NCI-H524 (cell line): Measurements from ENCODE around the gene PCNT.

Source experiments
- DNase-seq, 2 experiments: peaks; one replicate each; lab custom pipeline; 2025; lab: John Stamatoyannopoulos, UW

Gene PCNT

DNA sequence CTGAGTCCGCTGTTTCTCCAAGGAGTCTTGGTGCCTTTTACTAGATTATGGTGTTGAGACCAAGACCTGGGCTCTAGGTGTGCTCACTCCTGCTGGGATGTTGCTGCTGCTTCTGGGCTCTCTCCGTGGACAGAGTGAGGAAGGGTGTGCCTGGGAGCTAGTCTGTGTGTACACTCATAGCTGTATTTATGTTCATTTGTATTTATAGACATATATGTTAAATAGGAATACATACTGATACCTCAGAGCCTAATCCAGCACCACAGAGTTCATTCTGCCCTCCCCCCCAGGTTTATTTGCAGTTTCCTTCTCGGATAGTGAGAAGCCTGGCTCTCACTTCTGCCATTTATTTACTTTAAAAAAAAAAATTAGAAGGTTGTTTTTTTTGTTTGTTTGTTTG, 12.6 kb downstream of the PCNT start:
- DNase-seq = no peak

DNA sequence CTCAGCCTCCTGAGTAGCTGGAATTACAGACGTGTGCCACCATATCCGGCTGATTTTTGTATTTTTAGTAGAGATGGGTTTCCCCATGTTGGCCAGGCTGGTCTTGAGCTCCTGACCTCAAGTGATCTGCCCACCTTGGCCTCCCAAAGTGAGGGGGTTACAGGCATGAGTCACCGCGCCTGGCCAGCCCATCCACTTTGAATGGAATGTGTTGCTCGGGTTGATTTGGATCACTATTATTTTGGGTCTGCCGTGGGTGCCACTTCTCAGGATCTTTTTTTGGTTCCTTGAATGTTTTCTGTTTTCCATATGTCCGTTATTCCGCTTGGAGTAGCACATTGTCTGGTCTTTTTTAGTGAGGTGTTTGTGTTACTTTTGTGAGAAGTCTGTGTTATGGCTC, 17.0 kb downstream of the PCNT start:
- no peak for DNase-seq

DNA sequence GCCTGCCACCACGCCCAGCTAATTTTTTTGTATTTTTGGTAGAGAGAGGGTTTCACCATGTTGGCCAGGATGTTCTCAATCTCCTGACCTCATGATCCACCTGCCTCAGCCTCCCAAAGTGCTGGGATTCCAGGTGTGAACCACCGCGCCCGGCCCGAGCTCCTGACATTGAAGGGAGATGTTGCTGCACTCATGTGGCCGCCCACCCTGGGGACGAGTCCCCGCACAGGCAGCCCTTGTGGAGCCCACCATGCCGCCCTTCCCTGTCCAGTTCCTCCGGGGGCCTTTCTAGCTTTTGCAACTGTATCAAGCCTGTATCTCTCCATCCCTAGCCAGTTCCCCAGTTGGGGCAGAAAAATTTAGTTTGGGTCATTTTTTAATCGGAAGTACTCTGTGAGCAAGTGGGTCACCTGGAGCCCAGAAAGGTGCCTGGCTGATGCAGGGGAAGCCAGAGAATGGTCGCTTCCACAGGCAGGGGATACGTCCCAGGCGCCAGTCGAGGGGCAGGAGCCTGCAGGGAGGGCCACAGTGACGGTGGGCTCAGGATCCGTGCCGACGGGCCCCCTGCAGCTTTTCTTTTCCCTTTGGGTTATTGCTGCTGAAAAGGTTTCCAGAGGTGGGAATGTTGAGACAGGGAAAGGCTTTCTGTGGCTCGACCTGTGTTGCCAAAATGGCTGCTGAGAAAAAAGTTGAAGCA, 20.4 kb downstream of the PCNT start:
- no peak for DNase-seq

DNA sequence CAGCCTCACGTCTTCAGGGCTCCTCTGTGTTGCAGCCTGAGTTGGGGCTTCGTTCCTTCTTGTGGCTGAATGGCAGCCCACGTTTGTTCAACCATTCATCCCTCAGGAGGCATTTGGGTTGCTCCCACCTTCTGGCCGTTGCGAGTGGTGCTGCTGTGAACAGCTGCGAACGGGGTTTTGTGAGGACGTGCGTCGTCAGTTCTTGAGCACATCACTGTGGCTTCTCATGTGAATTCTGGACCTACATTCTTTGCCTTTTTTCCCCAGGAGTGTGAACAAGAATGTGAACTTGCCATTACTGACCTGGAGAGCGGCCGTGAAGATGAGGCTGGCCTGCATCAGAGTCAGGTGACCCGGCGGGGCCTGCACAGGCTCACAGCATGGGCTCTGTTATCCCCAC, 21.9 kb downstream of the PCNT start:
- no peak for DNase-seq

DNA sequence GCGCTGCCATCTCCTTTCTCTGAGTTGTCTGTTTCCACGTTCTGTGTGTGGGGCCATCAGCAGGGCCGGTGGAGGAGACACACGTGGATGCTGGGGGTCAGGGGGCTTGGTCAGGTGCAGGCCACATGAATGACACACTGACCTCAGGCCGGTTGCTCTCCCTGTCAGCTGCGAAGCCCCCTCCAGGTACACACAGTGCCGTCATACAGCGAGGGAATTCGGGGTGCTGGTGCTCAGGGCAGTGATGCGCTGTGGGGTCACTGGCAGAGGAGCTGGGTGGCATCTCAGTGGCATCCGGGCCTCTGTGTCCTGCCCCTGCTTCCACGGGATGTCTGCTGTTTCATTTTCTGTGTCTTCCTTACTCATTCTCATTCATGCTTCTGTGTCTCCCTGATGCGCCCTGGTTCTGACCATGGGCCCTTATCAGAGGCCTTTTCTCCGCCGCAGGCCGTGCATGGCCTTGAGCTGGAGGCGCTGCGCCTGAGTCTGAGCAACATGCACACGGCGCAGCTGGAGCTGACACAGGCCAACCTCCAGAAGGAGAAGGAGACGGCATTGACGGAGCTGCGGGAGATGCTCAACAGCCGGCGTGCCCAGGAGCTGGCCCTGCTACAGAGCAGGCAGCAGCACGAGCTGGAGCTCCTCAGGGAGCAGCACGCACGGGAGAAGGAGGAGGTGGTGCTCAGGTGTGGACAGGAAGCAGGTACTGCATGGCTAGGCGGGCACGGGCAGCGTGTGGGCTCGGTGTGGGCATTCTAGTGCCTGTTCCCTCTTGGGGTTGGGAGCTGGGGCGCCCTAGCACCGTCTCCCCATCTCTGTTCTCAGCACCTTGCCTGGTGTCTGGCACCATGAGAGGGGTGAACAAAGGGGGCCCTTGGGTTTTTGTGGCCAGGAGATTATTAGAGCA, 22.6 kb downstream of the PCNT start:
- DNase-seq = no peak

DNA sequence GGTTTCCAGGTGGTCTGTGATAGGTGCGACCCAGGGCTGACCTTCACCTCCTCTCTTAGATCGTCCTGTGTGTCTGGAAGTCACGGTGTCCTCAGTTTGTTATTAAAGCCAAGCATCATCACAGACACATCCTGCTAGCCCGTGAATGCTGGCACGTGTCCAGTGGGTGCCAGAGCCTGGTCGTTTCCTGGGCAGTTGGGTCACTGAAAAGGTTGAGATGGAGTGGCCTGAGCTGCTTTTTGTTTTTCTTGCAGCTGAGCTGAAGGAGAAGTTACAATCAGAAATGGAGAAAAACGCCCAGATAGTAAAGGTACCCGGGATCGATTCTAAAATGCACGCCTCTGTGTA, 23.2 kb downstream of the PCNT start:
- DNase-seq = no peak

DNA sequence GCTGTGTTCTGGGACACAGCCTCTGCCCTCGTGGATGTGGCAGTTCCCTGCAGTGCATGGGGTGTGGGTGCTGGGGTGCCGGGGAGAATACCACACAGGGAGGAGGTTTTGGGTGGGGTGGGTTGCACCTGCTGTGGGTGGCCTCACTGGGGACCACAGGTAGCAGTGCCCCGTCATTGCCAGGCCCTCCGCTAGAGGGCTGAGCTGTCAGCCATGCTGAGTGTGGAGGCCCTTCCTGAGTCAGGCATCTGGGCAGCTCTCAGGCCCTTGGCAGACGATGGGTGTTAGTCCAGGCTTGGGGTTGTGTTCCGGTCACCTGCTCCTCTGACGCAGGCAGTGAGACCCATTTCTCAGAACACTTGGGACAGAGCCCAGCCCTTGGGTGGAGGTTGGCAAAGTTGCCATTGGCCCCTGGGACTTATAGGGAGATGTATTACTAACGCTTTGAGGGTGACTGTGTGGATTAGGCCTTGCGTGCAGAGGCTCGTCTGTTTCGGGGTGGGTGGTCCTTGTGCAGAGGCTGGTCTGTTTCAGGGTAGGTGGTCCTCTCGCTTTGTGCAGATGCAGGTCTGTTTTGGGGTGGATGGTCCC, 23.9 kb downstream of the PCNT start:
- no peak for DNase-seq

DNA sequence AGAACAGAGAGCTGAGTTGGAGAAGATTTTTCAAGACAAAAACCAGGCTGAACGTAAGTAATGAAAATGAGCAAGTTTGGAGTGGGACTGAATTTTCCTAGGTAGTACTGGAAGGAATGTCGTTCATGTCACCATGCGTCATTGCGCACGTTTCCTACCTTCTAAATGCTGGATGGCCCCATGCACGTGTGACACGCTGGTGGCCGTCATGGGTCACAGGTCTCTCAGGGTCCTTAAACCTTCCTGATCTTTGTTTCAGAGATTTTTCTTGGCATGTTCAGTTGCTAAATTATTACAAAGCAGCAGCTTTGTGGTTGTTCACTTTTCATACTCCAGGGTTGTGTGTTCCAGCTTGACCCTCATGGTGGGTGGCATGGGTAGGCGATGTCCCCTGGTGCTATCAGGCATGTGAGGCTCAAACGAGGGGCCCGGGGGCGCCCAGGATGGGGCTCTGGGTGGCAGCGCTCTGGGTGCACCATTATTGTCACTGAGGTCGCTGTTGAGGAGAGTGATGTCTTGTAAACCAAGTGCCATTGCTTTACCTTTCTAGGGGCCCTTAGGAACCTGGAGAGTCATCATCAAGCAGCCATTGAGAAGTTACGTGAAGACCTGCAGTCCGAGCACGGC, 25.3 kb downstream of the PCNT start:
- DNase-seq = no peak

DNA sequence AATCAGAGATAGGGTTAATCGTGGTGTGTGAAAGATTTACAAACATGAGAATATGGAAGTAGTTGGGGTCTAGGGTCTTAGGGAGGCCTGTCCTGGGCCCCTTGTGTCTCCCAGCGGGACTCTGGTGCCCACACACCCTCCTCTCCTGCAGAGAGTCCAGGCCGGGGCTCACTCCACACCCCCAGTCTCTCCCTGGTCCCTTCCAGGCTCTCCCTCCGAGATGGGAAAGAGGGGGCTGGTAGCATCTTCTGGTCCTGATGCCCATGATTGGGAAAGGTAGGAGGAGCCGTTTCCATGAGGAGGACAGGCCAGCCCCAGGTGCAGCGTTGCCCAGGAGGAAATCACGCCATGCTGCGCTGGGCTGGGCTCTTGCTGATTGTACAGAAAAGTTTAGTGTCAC, 26.6 kb downstream of the PCNT start:
- no peak for DNase-seq

DNA sequence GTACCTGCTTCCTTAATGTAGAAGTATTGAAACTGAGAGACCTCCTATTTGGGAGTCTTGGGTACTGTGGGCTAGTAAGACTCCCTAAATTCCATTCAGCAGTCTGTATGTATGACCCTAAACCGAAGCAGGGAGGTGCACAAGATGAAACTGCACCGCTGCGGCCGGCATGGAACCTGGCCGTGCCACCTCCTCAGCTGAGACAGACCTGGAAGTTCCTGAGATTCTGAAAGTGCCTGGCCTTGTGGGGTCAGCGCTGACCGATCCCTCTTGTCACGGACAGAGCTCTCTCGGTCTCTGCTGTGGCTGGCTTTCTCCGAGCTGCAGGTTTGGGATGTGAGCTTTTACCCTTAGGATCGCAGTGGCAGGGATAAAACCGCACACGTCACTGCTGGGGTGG, 27.0 kb downstream of the PCNT start:
- DNase-seq = no peak

DNA sequence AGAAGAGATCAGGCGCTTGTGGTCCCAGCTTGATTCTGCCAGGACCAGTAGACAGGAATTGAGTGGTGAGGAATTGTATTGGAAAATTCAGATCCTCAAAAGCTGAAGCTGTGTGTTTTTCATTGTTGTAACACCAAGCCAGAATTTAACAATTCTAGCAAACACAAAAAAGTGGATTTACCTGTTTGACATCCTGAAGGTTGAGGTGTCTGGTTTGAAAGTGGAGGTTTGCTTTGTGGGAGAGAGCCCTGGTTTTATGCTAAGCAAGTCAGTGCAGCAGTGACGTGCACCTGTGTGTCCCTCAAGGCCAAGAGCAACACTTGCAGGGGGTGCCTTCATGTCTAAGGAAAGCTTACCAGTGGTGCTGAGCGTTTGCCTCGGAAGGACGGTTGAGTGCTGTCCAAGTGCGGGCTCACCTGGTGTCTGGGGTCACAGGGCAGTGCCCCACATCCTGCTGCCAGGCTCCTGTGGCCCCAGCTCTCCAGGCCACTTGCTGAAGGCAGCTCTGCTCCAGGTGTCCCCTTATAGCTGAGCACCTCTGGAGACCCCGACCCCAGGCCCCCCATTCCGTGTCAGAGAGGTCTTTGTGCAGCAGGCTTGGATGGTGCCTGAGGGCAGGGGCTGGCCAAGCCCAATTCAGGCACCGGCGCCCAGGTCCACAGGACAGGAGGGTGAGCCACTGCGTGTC, 27.7 kb downstream of the PCNT start:
- no peak for DNase-seq

DNA sequence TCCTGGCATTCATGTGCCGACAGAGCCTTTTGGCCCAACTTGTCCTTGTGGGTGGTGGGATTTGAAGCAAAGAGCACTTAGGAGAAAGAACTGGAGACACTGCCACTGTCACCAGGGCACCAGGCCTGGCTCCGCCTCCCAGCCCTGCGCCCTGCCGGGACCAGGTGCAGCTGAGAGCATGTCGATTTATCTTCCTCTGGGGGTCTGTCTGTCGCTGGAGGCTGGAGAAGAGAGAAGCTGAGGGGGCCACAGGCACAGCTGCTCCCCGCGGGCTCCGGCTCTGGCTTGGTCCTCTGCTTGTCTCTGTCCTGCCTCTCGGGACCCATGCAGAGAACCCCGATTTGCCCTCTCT, 28.2 kb downstream of the PCNT start:
- DNase-seq = no peak

DNA sequence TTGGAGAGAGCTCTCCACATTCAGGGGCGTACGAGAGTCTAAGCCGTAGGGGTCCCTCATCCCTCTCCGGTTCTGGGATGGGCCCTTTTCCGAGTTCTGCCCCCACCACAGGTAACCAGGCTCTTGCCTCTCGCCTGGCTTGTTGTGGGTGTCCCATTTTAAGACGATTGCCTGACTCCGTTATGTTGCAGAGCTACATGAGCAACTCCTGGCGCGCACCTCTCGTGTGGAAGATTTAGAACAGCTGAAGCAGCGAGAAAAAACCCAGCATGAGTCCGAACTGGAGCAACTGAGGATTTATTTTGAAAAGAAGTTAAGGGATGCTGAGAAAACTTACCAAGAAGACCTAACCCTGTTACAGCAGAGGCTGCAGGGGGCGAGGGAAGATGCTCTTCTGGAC, 29.0 kb downstream of the PCNT start:
- DNase-seq = no peak

DNA sequence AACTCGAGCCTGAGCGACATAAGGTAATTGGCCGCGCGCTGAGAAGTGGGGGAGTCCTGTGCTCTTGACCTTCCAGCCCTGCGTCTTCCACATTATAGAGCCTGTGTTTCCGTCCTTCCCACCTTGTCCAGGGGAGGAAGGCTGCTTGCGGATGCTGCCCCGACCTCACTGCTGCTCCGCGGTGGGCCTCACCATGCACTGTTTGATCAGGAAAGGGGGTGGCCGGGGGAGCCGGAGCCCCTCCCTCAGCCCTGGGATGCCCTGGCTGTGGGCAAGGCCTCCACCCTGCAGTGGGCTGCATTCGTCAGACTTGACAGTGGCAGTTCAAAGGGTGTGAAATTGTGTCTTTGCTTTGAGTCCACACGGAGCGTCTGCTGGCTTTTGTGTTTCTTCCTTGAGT, 30.1 kb downstream of the PCNT start:
- no peak for DNase-seq

DNA sequence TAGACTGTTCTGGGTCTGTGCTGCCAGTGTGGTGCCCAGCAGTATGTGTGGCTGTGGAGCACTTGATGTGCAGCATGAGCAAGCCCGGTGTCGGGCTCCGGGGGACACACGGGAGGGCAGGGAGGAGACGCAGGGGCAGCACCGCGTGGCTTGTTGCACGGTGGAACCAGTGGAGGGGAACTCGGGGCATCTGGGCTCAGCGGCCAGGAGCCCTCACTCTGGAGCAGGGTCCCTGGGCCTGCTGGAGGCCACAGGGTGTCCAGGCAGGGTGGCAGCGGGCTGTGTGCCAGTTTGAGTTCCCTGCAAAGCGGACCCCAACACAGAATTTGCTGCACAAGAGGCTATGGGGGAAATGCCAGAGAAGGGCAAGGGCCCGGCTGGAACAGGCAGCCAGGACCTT, 30.6 kb downstream of the PCNT start:
- no peak for DNase-seq

DNA sequence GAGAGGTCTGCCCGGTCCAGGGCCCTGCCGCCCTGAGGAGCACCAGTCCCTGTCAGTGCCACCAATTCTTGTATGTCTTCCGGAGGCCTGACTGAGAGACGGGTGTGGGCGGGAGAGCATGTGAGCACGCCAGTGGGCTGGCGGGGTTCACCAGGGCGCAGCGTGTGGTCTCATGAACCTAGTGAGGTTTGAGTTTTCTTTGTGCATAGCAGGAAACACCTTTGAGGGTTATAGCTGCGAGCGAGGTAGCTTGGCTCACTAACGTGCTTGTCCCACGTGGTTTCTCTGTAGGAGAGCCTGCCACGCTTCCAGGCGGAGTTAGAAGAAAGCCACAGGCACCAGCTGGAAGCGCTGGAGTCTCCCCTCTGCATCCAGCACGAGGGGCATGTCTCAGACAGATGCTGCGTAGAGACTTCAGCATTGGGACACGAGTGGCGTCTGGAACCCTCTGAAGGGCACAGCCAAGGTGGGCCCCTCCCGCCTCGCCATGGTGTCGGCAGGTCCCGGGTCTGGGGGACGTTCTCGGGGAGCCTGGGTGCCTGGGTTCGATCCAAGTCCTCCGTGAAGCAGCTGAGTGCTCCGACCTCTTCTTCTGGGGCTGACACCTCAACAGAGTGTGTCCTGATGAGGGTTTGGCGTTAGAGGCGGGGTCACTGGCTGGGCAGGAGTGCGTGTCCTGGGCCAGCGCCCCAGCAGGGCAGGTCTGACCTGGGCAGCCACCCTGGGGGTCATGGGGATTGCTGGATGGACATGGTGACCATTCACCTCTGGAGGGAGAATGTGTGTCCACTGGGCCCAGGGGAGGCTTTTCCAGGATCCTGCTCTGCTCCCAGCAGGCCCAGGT, 31.4 kb downstream of the PCNT start:
- DNase-seq = no peak

DNA sequence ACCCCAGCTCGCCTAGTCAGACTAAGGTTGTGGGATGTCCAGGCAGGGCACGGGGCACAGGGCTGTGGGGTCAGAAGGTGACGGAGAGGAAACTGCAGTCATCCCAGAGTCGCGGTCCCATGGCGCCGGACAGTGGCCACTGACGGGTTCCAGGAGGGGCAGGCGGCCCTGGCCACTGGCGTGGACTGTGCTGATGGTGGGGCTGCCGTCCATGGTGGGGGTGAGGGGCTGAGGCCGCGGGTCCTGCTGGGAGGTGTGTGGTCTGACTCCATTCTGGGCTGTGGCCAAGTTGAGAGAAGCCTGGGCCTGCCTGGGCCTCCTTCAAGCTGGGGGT, 32.0 kb downstream of the PCNT start:
- DNase-seq = no peak

DNA sequence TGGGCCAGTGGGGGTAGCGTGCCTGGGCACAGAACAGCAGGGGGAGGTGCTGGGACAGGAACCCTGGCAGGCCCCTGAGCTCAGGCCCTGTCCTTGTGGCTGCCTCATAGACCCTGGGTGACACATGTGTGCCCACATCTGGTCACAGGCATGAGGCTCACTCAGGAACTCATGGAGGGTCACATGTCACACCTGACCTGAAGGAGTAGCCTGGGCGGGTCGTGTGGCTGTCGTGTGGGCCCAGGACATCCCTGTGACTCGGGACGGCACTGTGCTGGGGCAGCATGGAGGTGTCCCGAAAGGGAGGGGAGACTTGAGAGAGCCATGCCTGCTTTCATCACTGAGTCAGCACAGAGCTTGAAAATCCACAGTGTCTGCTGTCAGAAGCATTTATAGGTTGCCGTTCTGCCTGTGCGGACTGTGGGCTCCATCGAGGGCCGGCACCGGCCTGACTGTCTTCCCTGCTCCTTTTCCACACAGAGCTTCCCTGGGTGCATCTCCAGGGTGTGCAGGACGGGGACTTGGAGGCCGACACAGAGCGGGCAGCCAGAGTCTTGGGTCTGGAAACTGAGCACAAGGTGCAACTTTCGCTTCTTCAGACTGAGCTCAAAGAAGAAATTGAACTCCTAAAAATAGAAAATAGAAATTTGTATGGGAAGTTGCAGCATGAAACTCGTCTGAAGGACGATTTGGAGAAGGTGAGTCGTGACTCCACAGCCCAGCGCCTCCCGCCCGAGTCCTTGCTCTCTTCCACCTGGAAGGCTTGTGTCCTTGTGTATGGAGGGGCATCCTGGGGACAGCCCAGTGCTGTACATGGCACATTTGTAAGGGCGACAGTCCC, 32.8 kb downstream of the PCNT start:
- DNase-seq = no peak

DNA sequence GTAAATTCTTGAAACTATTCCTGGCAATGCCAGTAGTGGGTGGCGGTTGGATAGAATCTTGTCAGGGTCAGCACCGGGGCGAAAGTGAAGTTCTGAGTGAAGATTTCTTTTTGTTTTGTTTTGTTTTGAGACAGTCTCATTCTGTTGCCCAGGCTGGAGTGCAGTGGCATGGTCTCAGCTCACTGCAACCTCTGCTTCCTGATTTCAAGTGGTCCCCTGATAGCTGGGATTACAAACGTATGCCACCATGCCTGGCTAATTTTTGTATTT, 33.3 kb downstream of the PCNT start:
- DNase-seq = no peak

DNA sequence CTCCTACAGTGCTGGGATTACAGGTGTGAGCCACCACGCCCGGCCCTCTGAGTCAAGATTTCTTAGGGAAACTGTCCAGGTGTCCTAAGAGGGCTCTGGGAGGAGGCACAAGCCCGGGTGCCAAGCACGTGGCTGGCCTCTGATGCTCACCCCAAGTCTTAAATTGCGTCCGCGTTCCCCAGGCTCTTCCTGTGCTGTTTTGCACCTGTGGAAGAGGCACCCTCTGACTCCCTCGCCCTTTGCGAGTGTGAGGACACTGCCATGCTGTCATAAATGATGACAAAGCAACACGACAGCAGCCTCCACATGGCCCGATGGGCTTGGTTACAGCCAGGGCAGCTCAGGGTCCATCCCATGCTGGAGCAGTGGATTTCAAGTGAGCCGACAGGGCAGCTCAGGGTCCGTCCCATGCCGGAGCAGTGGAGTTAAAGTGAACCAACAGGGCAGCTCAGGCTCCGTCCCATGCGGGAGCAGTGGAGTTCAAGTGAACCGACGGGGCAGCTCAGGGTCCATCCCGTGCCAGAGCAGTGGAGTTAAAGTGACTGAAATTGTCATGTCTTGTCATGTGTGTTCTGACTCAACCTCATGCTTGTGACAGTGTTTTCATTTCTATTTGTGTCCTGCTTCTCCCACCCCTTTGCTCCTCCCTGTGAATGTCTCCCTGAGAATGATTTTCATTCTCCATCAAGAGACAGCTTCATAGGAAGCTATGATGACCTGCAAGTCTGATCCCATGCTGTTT, 33.9 kb downstream of the PCNT start:
- no peak for DNase-seq
